H1 (cell line): ENCODE measurements around the gene KCTD16. TPM values are rescaled to one million over a fixed set of nuclear protein-coding genes. Genes with fewer than 3 reads are reported as not detected.

ENCODE experiments used
- ATF2 ChIP-seq: IDR thresholded peaks from 2 replicates; pipeline ENCODE4 v1.6.1; 2012; ENCODE audit warnings: low read length, inconsistent platforms
- EGR1 ChIP-seq: IDR thresholded peaks from 2 replicates; pipeline ENCODE4 v1.6.1; 2011; ENCODE audit warnings: low read depth, low read length, borderline replicate concordance
- FOSL1 ChIP-seq: IDR thresholded peaks from 2 replicates; pipeline ENCODE4 v1.6.1; 2011; ENCODE audit warnings: mild to moderate bottlenecking, low read depth, low read length, moderate library complexity; ENCODE audit not compliant: insufficient read depth
- polyA plus RNA-seq, 7 experiments: library from polyadenylated mRNA; depleted of rRNA in 3 of 7; stranded (reverse) in 5 of 7; unstranded in 2 of 7; fragments of >200 nt in 5 of 7; fragments of 200-250 nt in 2 of 7; gene quantifications; 1 replicate in 5 of 7; 2 replicates in 1 of 7; 4 replicates in 1 of 7; pipeline versions ENCODE4 v1.2.1 to v1.2.3, GENCODE V29; 2011 to 2013; ENCODE audit warnings: missing spikeins in 2 of 7, mixed read lengths in 2 of 7
- total RNA-seq: library from RNA; stranded (reverse); fragmentation: NEBNext Ultra II Directional; extraction: Animal tissue kit (Norgen Biotek cat#: 25700); gene quantifications from 2 replicates; pipeline ENCODE4 v1.2.1, GENCODE V29; 2021

Gene KCTD16
- total and polyA plus RNA-seq, 2 of the 8 experiments (the other 6 are each of a cell fraction or from before 2014, with no cell fraction given) = 0.03 to 0.24 TPM

- TF ChIP-seq ATF2 (no peak), FOSL1 (no peak), EGR1 (no peak)
These were observed 3.1 kb downstream of the KCTD16 start (continued) for GRCh38 chr5:144173766-144174165.
